Measurements from ENCODE around the gene ZCCHC8. TPM values are rescaled to one million over a fixed set of nuclear protein-coding genes. Genes with fewer than 3 reads are reported as not detected.

Gene ZCCHC8
- polyA plus RNA-seq, 1 donor (not counting 4 experiments of a cell fraction or from before 2014, with no cell fraction given), result 14.0 TPM

GRCh38 chr12:122538496-122538895, 37.8 kb upstream of the ZCCHC8 start:
- FAIRE-seq, result no peak
- Histone ChIP-seq H3K79me2 (ENCODE audit: control insufficient read depth, insufficient read depth, low read length) (no peaks in the 10 kb centered on the region), H2AFZ (ENCODE audit: control insufficient read depth, low read length) (no peak overlapping the region), H3K4me3 (ENCODE audit: control insufficient read depth in 2 of 3, extremely low read depth in 1 of 3, insufficient read depth in 2 of 3, low read depth in 1 of 3, low read length in 3 of 3) (no peak overlapping the region), H3K27ac (ENCODE audit: control insufficient read depth, insufficient read depth, low read length) (no peak overlapping the region), H3K9ac (ENCODE audit: control insufficient read depth, extremely low read depth, insufficient read depth, low read length) (no peak overlapping the region), H3K27me3 (ENCODE audit: control insufficient read depth, extremely low read depth, insufficient read depth, low read length) (no peaks in the 10 kb centered on the region), H3K4me2 (ENCODE audit: control insufficient read depth, extremely low read depth, insufficient read depth, low read depth, low read length) (no peak overlapping the region), H3K36me3 (ENCODE audit: control insufficient read depth in 2 of 2, extremely low read depth in 1 of 2, insufficient read depth in 2 of 2, low read length in 2 of 2) (peaks cover 4 to 8% of the 10 kb centered on the region in 2 experiments), H3K9me1 (ENCODE audit: control insufficient read depth, extremely low read depth, insufficient read depth, low read length) (no peaks in the 10 kb centered on the region), H3K4me1 (ENCODE audit: control insufficient read depth, extremely low read depth, insufficient read depth, low read length) (no peaks in the 10 kb centered on the region), H3K9me3 (ENCODE audit: control insufficient read depth, low read depth, low read length) (no peaks in the 10 kb centered on the region), H4K20me1 (ENCODE audit: control insufficient read depth, extremely low read depth, insufficient read depth, low read length) (no peaks in the 10 kb centered on the region)
- no peak for DNase-seq (ENCODE audit: low read depth, low spot score)
- TF ChIP-seq EZH2 (IDR thresholded peaks at IDR 0.05; ENCODE audit: low read length) (no peak), CTCF (optimal IDR thresholded peaks at IDR 0.05 in 1 of 3, IDR thresholded peaks at IDR 0.05 in 1 of 3, conservative IDR thresholded peaks at IDR 0.05 in 1 of 3; ENCODE audit: extremely low read depth in 1 of 3, insufficient read depth in 2 of 3, low read length in 3 of 3) (no peak)
- dilution Hi-C loops (cut with MboI; ENCODE audit: extremely low pct_ligation_motif_present, low sequenced_read_pairs), result no loop called here

GRCh38 chr12:122537021-122537420, 36.3 kb upstream of the ZCCHC8 start:
- Histone ChIP-seq H3K27ac (ENCODE audit: control insufficient read depth, insufficient read depth, low read length) (no peak overlapping the region), H3K79me2 (ENCODE audit: control insufficient read depth, insufficient read depth, low read length) (peaks cover 6% of the 10 kb centered on the region), H3K9me1 (ENCODE audit: control insufficient read depth, extremely low read depth, insufficient read depth, low read length) (no peaks in the 10 kb centered on the region), H3K36me3 (ENCODE audit: control insufficient read depth in 2 of 2, extremely low read depth in 1 of 2, insufficient read depth in 2 of 2, low read length in 2 of 2) (peaks cover 1 to 5% of the 10 kb centered on the region in 2 experiments), H3K27me3 (ENCODE audit: control insufficient read depth, extremely low read depth, insufficient read depth, low read length) (no peaks in the 10 kb centered on the region), H2AFZ (ENCODE audit: control insufficient read depth, low read length) (no peak overlapping the region), H3K4me1 (ENCODE audit: control insufficient read depth, extremely low read depth, insufficient read depth, low read length) (no peaks in the 10 kb centered on the region), H3K9ac (ENCODE audit: control insufficient read depth, extremely low read depth, insufficient read depth, low read length) (no peak overlapping the region), H3K4me2 (ENCODE audit: control insufficient read depth, extremely low read depth, insufficient read depth, low read depth, low read length) (no peak overlapping the region), H3K9me3 (ENCODE audit: control insufficient read depth, low read depth, low read length) (no peaks in the 10 kb centered on the region), H3K4me3 (ENCODE audit: control insufficient read depth in 2 of 3, extremely low read depth in 1 of 3, insufficient read depth in 2 of 3, low read depth in 1 of 3, low read length in 3 of 3) (no peak overlapping the region), H4K20me1 (ENCODE audit: control insufficient read depth, extremely low read depth, insufficient read depth, low read length) (no peaks in the 10 kb centered on the region)
- dilution Hi-C loops (cut with MboI; ENCODE audit: extremely low pct_ligation_motif_present, low sequenced_read_pairs), result no loop called here
- FAIRE-seq (no peak), DNase-seq (ENCODE audit: low read depth, low spot score) (no peak)
- TF ChIP-seq EZH2 (IDR thresholded peaks at IDR 0.05; ENCODE audit: low read length) (no peak), CTCF (optimal IDR thresholded peaks at IDR 0.05 in 1 of 3, IDR thresholded peaks at IDR 0.05 in 1 of 3, conservative IDR thresholded peaks at IDR 0.05 in 1 of 3; ENCODE audit: extremely low read depth in 1 of 3, insufficient read depth in 2 of 3, low read length in 3 of 3) (no peak)
